SKM-1 (cell line): Measurements from ENCODE around the gene CALD1.

Experiments used
- DNase-seq: peaks from one replicate; lab custom pipeline; 2025; ENCODE audit not compliant: unreplicated experiment; lab: John Stamatoyannopoulos, UW

Gene CALD1

GRCh38 chr7:134758981-134759380 lies 20.5 kb upstream of the CALD1 start:
- no peak for DNase-seq

- no peak for DNase-seq
Measured at GRCh38 chr7:134761266-134761665, 18.2 kb upstream of the CALD1 start.

DNA sequence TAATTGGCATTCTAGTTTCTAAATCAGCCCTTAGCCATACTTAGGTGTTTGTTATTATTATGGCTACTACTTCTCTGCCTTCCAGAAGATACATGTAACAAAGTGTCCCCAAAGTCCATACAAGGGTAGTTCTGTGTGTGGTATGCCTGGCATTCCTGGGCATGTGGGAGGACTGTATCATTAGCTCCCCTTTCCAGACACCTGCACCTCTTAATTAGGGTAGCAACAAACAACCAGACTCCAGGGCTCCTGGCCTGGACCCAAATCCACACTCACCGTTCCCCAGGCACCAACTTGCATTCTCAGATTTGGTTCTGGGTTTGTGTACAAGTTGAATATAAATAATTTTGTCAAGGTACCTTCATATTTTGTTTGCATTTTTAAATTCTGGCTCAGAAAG lies 15.5 kb upstream of the CALD1 start:
- DNase-seq, result no peak

GRCh38 chr7:134764365-134764764 lies 15.1 kb upstream of the CALD1 start:
- DNase-seq, result no peak

- DNase-seq, result no peak
Measured at GRCh38 chr7:134766779-134767519, 12.5 kb upstream of the CALD1 start.

GRCh38 chr7:134767520-134768168 lies 11.8 kb upstream of the CALD1 start:
- no peak for DNase-seq

- no peak for DNase-seq
Measured at GRCh38 chr7:134768243-134768642, 11.2 kb upstream of the CALD1 start.

DNA sequence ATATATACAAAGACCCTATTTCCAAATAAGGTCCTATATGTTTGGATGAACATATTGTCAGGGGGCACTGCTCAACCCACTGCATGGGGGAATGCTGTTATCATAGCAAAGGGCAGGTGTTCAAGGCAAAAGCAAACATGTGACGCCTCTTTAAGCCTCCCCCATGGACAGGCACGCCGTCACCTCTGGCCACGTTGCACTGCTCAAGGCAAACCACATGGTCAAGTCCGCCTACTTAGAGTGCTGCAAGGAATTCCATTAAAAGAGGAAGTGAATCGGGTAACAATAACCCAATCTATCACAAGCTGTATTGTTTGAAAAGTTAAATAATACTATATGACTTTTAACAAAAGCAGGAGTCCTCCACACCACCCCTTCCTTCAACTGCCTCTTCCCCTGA lies 8.8 kb upstream of the CALD1 start:
- no peak for DNase-seq

- no peak for DNase-seq
Measured at GRCh38 chr7:134771111-134771510, 8.3 kb upstream of the CALD1 start.

DNA sequence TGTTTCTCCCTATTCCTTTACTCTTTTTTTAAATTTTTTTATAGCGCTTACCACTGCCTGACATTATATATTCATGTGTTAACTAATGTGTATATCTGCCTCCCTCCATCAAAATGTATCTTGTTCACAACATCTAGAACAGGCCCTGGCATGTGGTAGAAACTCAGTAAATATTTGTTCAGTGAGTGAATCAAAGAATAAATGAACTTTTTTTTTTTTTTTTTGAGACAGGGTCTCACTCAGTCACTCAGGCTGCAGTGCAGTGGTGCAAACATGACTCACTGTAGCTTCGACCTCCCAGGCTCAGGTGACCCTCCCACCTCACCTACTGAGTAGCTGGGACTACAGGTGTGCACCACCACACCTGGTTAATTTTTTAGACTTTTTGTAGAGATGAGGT lies 7.5 kb upstream of the CALD1 start:
- DNase-seq, result no peak

DNA sequence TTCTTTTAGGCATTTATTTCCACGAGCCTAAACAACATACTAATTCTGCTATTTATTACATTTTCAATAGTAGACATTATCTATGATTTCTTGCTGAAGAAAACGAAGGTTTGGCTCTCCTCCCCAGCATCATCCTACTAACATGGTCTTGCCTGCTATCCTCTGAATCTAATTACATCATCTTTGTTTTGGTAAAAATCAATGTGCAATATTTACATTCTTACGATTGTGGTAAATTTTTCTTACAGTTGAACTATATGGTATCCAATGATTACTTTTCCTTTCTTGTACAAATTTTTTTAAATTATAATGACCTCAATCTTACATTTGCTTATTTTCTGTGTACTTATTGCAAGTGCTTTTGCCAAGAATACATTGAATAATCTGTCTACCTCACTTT lies 7.0 kb upstream of the CALD1 start:
- no peak for DNase-seq

DNA sequence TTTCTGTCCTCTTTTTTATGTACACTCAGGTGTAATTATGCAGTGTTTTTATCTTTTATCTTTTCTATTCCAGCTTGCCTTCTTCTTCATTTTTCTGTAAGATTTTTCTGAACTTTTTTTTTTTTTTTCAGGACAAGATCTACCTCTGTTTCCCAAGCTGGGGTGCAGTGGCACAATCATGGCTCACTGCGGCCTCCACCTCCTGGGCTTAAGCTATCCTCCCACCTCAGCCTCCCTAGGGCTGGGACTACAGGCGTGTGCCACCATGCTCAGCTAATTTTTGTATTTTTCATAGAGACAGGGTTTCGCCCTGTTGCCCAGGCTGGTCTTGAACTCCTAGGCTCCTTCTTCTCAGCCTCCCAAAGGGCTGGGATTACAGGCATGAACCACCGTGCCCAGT lies 6.3 kb upstream of the CALD1 start:
- DNase-seq, result no peak

DNA sequence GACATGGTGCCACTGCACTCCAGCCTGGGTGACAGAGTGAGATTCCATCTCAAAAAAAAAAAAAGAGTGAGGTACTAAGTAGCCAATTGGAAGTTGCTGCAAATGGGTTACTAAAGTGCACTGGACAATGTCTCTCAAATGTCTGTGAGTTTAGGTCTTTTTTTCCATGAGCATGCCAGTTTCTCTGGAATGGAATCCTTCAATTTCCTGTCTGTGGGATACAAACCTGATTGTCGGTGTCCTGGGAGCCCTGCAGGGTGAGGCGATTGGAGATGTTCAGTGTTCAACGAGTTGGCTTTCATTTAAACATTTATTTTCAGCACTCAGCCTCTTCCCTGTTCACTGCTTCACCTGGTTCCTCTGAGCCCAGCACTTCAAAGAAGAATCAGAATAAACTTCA lies 5.3 kb upstream of the CALD1 start:
- no peak for DNase-seq

DNA sequence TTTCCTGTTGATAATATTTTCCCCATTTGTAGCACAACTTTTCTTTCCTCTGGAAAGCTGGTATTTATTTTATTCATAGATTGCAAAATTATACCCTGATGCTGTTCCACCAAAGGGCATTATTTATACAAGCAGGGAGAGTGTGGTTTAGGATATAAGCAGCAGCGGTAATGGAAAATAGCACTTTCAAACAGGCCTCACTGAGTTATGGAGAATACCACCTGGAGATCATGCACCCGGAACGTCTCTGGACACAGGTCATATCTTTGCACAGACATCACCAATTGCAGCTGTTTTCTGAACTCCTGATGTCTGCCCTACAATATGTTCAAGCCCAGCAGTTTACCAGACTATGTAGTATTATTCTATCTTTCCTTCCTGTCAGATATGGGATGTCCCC lies 2.0 kb upstream of the CALD1 start:
- DNase-seq, result no peak

DNA sequence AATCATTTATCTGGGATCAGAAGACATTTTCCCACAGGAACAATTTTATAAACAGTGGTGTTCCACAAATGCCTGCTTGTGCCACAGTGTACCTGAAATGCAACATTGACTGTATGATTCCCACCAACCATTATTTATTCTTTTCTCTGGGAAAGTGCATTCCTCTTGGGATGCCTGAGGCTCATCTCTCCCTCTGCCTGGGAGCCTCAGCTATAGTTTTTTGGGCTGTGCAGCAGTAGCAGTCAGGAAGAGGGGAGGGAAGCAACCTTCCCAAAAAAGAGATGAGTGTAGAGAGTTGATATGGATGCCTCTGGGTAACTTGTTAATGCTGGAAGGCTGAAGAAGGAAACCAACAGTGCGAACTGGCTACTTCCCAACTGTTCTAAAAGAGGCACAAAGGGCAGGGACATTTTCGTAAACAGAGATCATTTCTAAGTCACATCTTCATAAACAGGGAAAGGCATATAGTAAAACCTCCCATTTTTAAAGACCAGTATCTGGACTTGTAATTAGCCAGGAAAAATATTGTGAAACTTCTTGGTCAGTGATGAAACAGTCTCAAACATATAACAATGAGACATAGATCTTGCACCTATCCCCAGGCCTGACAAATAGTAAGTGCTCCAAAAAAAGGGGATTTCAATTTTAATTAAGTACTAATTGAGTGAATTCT lies 1.4 kb upstream of the CALD1 start:
- DNase-seq, result no peak

DNA sequence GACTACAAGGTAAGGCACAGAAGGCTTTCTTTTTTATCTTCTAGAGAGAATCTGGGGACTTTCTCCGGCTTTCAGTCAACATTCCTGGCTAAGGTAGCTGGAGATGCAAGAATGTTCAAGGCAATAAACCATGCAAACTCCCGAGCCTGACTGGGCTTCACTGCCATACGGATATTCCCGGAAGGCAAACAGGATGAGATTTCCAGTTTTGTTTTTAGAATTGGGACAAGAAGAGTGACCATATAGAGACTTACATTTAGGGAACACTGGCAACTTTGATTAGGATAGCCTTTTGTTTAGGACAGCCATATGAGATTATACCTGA lies 269 bp downstream of the CALD1 start:
- no peak for DNase-seq

DNA sequence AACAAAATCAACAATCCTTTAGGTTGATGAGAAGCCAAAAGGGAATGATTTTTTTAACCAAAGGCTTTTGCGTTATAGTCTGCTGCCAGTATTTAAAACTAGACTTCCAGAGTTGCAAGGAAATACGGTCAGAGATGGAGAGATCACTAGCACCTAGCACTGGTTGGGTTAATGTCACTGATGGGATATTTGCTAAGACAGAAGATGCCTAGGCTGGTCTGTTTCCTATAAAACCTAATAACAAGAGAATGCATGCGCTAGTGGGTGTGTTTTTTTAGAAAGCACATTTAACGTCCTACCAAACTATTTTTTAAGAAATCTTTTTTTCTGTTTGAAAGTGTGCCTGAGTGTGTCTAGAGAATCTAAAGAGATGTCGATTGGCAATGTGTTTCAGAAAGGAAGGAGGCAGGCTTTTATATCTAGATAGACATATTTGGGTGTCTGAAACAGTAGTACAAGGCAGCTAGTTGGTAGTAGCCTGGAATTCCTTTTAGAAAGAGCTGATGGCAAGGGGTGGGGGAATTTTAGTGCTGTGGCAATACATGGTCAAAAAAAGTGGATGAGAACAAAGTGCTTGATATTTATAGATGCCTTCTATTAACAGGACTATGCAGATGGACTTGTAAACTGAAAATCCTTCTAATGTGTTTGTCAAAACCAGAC lies 863 bp downstream of the CALD1 start:
- no peak for DNase-seq

DNA sequence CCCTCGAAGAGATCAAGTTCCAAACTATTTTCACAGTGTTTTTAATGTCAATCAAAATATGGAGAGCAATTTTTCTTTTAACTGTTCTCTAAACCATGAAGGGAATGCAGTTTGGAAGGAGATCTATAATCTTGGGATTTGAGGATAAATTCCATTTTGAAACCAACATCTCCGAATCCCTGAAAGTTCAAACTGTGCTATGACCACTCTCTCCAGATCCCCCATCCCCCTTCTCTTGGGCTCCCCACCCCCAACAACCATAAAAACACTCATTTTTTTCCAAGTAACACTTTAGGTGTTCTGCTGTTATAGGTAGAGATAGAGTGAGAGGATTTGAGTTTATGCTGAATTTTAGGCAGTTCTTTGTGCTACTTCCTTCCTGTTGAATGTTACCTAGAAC lies 1.7 kb downstream of the CALD1 start:
- DNase-seq, result no peak

- DNase-seq, result no peak
Measured at GRCh38 chr7:134782121-134782623, 2.7 kb downstream of the CALD1 start.

GRCh38 chr7:134783294-134784069 lies 4.0 kb downstream of the CALD1 start:
- no peak for DNase-seq
